Suprapubic skin (tissue), 4 donors: ENCODE measurements around the gene MAPKAPK3.

Experiments used
- EP300 ChIP-seq: sonication (generic); formaldehyde crosslinking; IDR thresholded peaks from one replicate; pipeline ENCODE4 v1.6.1; 2017; ENCODE audit warnings: antibody characterized with exemption
- POLR2A ChIP-seq, 2 donors: fragments of 450-650 bp; IDR thresholded peaks; one replicate each; pipeline ENCODE4 v1.6.1; 2017; ENCODE audit warnings: antibody characterized with exemption in 2 of 2, mild to moderate bottlenecking in 2 of 2, moderate library complexity in 2 of 2
- POLR2AphosphoS5 ChIP-seq, 3 donors: sonication (generic); formaldehyde crosslinking; IDR thresholded peaks; one replicate each; pipeline ENCODE4 v1.6.1; 2017; ENCODE audit warnings: antibody characterized with exemption in 3 of 3
- TF ChIP-seq, protein P1 (sequence below), 2 donors: fragments of 200-600 bp in 1 of 2; fragments of 450-650 bp in 1 of 2; sonication (generic) in 1 of 2; IDR thresholded peaks; one replicate each; pipeline ENCODE4 v1.5.1; 2016 to 2019; ENCODE audit warnings: antibody characterized with exemption in 2 of 2, mild to moderate bottlenecking in 1 of 2, moderate library complexity in 1 of 2

DNA sequence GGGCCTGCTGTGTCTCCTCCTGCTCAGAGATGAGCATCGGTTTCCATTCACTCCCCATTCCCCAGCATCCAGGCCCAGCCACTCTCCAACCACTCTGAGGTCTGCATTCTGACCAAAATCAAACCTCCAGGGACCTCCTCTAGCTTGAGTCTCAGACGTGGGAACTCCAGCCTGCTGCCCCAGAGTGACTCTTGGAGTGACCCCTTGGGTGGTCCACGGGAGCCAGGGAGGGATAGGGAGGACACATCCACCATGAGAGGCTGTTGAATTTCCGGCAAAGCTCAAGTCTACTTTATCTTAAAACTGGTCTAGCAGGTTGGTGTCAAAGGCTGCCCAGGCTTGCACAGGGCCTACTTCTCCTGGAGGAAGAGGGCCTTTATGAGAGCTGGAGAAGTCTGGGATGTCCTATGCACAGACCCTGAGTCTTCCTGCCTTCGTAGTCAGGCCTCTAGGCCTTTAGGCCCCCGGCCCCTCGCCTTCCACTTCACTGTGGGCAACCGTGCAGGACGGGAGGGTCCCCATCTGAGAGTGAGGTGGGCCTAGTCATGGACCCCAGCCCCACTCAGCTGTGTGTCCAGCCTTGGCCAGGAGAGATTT, 14.3 kb upstream of the MAPKAPK3 start:
- TF ChIP-seq, protein P1, sequence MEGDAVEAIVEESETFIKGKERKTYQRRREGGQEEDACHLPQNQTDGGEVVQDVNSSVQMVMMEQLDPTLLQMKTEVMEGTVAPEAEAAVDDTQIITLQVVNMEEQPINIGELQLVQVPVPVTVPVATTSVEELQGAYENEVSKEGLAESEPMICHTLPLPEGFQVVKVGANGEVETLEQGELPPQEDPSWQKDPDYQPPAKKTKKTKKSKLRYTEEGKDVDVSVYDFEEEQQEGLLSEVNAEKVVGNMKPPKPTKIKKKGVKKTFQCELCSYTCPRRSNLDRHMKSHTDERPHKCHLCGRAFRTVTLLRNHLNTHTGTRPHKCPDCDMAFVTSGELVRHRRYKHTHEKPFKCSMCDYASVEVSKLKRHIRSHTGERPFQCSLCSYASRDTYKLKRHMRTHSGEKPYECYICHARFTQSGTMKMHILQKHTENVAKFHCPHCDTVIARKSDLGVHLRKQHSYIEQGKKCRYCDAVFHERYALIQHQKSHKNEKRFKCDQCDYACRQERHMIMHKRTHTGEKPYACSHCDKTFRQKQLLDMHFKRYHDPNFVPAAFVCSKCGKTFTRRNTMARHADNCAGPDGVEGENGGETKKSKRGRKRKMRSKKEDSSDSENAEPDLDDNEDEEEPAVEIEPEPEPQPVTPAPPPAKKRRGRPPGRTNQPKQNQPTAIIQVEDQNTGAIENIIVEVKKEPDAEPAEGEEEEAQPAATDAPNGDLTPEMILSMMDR (IDR thresholded peaks at IDR 0.05): no peak
- TF ChIP-seq POLR2A (IDR thresholded peaks at IDR 0.05) (no peak), POLR2AphosphoS5 (IDR thresholded peaks at IDR 0.05) (peak in 1 of 3 donors; percentile 15), EP300 (no peak)
